Measurements from ENCODE around the gene UBE2H.

- TF ChIP-seq CHD1 (IDR thresholded peaks at IDR 0.05; ENCODE audit: low read depth, low read length) = no peak
- TF ChIP-seq DPF2 (IDR thresholded peaks at IDR 0.05) = no peak
- no peak for TF ChIP-seq EZH2 (IDR thresholded peaks at IDR 0.05; ENCODE audit: borderline replicate concordance, control insufficient read depth, low read depth, low read length)
- no peak for TF ChIP-seq ZNF622 (IDR thresholded peaks at IDR 0.05)
- no peak for TF ChIP-seq CTCF (IDR thresholded peaks at IDR 0.05 in 2 of 3, conservative IDR thresholded peaks at IDR 0.05 in 1 of 3; ENCODE audit: control insufficient read depth in 2 of 3, extremely low read depth in 1 of 3, insufficient read depth in 1 of 3, low read depth in 3 of 3, low read length in 3 of 3)
- TF ChIP-seq USF2 (IDR thresholded peaks at IDR 0.05; ENCODE audit: borderline replicate concordance, low read depth, low read length) = no peak
- TF ChIP-seq IKZF2 (IDR thresholded peaks at IDR 0.05) = no peak
Observed at GRCh38 chr7:129816742-129817141, 136.0 kb downstream of the UBE2H start.

All from GM12878 (cell line).